ENCODE results near the gene PKIB. TPM values are rescaled to one million over a fixed set of nuclear protein-coding genes. Genes with fewer than 3 reads are reported as not detected.

The PKIB gene
- total RNA-seq, 4 donors from 2014 or later: 0.43 to 5.2 (median 0.59) TPM; not detected in 1

- intact Hi-C loops (cut with DNase I; ENCODE audit: low total_unique reads): no loop called here
- H3K9me3 ChIP-seq: no peaks in the 10 kb centered on the region
- TF ChIP-seq CTCF (IDR thresholded peaks at IDR 0.05) (no peak), POLR2A (IDR thresholded peaks at IDR 0.05) (no peak)
- no peaks in the 10 kb centered on the region for H3K4me1 ChIP-seq
- no peak overlapping the region for H3K27ac ChIP-seq
- no peak for DNase-seq
- peaks cover 0 to 3% of the 10 kb centered on the region in 2 donors for H3K27me3 ChIP-seq
- H3K4me3 ChIP-seq: no peak overlapping the region
- no peaks in the 10 kb centered on the region for H3K36me3 ChIP-seq
Measured at GRCh38 chr6:122704066-122704465, 93.9 kb downstream of the PKIB start.

- Histone ChIP-seq H3K4me3 (no peak overlapping the region), H3K27me3 (peaks cover 0 to 3% of the 10 kb centered on the region in 2 donors), H3K9me3 (no peaks in the 10 kb centered on the region), H3K4me1 (no peaks in the 10 kb centered on the region), H3K27ac (no peak overlapping the region), H3K36me3 (no peaks in the 10 kb centered on the region)
- no peak for DNase-seq
- intact Hi-C loops (cut with DNase I; ENCODE audit: low total_unique reads): no loop called here
- TF ChIP-seq CTCF (IDR thresholded peaks at IDR 0.05): no peak
- no peak for TF ChIP-seq POLR2A (IDR thresholded peaks at IDR 0.05)
Measured at GRCh38 chr6:122709922-122710512, 99.8 kb downstream of the PKIB start.

DNA sequence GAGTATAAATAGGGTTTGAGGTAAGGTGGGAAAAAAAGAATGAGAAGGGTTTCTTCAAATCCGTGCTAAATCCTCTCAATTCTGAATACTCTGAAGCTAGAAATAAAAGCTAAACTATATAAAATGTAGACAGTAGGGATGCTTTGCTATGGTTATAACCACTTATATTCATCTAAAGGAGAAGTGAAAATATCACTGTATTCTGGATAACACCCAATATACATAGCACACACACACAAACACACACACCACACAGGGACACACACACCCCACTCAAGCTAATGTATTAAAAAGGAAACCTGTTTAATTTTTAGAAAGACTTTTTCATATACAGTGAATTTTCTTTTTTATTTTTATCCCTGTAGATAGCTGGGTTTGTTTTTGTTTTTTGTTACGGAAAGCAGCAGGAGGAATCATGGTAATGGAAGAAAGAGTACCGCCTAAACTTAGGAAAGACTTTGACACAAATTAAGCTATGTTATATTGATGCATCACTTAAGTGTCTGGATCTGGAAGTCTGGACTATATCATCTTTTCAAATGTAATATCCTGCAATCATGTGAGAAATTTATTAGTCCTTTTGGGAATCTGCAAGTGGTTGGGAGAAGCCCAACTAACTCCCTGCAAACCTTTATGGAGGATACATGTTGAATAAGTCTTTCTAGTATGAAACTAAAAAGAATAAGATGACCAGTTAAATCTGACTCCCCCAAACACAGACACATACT is 100.9 kb downstream of the PKIB start:
- TF ChIP-seq CTCF (IDR thresholded peaks at IDR 0.05) (no peak), POLR2A (IDR thresholded peaks at IDR 0.05) (no peak)
- H3K4me3 ChIP-seq: no peak overlapping the region
- H3K9me3 ChIP-seq: no peaks in the 10 kb centered on the region
- intact Hi-C loops (cut with DNase I; ENCODE audit: low total_unique reads): no loop called here
- DNase-seq: no peak
- peaks cover 0 to 3% of the 10 kb centered on the region in 2 donors for H3K27me3 ChIP-seq
- no peaks in the 10 kb centered on the region for H3K4me1 ChIP-seq
- H3K36me3 ChIP-seq: no peaks in the 10 kb centered on the region
- no peak overlapping the region for H3K27ac ChIP-seq

GRCh38 chr6:122712093-122712447 is 101.9 kb downstream of the PKIB start:
- TF ChIP-seq CTCF (IDR thresholded peaks at IDR 0.05) (no peak), POLR2A (IDR thresholded peaks at IDR 0.05) (no peak)
- intact Hi-C loops (cut with DNase I; ENCODE audit: low total_unique reads): no loop called here

GRCh38 chr6:122712448-122713137 is 102.4 kb downstream of the PKIB start:
- no peak overlapping the region for H3K4me3 ChIP-seq
- no peaks in the 10 kb centered on the region for H3K27me3 ChIP-seq
- no peaks in the 10 kb centered on the region for H3K4me1 ChIP-seq
- H3K27ac ChIP-seq: no peak overlapping the region
- intact Hi-C loops (cut with DNase I; ENCODE audit: low total_unique reads): no loop called here
- no peaks in the 10 kb centered on the region for H3K9me3 ChIP-seq
- no peak for DNase-seq
- H3K36me3 ChIP-seq: no peaks in the 10 kb centered on the region
- TF ChIP-seq CTCF (IDR thresholded peaks at IDR 0.05): no peak
- no peak for TF ChIP-seq POLR2A (IDR thresholded peaks at IDR 0.05)

More at GRCh38 chr6:122712093-122712447, 101.9 kb downstream of the PKIB start:
- H3K4me3 ChIP-seq: no peak overlapping the region
- no peaks in the 10 kb centered on the region for H3K27me3 ChIP-seq
- H3K36me3 ChIP-seq: no peaks in the 10 kb centered on the region
- no peaks in the 10 kb centered on the region for H3K9me3 ChIP-seq
- DNase-seq: no peak
- H3K27ac ChIP-seq: no peak overlapping the region
- H3K4me1 ChIP-seq: no peaks in the 10 kb centered on the region

Measured in uterus (tissue), 4 donors.